Type B pancreatic cell (in vitro differentiated cells): ENCODE data around the gene GPER1. TPM values are rescaled to one million over a fixed set of nuclear protein-coding genes. Genes with fewer than 3 reads are reported as not detected.

Source experiments
- DNase-seq: peaks from one replicate; pipeline ENCODE4 v3.0.0; 2021; ENCODE audit warnings: mixed read lengths; ENCODE audit not compliant: unreplicated experiment; ENCODE audit errors: extremely low spot score
- H3K27ac Mint-ChIP-seq: 2 replicates; pipeline ENCODE4 v1.8.0; 2021; ENCODE audit warnings: mild to moderate bottlenecking, mixed read lengths
- H3K27me3 Mint-ChIP-seq: 2 replicates; pipeline ENCODE4 v1.8.0; 2021; ENCODE audit warnings: mixed read lengths
- H3K36me3 Mint-ChIP-seq: 2 replicates; pipeline ENCODE4 v1.8.0; 2021; ENCODE audit warnings: mixed read lengths
- H3K4me1 Mint-ChIP-seq: one replicate; pipeline ENCODE4 v1.8.0; 2021; ENCODE audit warnings: mixed read lengths; ENCODE audit not compliant: unreplicated experiment
- H3K4me3 Mint-ChIP-seq: 2 replicates; pipeline ENCODE4 v1.8.0; 2021; ENCODE audit warnings: mild to moderate bottlenecking, mixed read lengths
- H3K9me3 Mint-ChIP-seq: 2 replicates; pipeline ENCODE4 v1.8.0; 2021; ENCODE audit warnings: mixed read lengths
- total RNA-seq: library from RNA; stranded (reverse); gene quantifications from 2 replicates; pipeline ENCODE4 v1.2.1, GENCODE V29; 2021; ENCODE audit warnings: low replicate concordance
- TF ChIP-seq, protein P1 (sequence below): fragments of 200-600 bp; sonication (generic); conservative IDR thresholded peaks from 2 replicates; pipeline ENCODE4 v1.5.0; 2021; ENCODE audit warnings: antibody characterized with exemption, mild to moderate bottlenecking

The GPER1 gene
- total RNA-seq, 1 donor from 2014 or later, result 5.0 TPM

DNA sequence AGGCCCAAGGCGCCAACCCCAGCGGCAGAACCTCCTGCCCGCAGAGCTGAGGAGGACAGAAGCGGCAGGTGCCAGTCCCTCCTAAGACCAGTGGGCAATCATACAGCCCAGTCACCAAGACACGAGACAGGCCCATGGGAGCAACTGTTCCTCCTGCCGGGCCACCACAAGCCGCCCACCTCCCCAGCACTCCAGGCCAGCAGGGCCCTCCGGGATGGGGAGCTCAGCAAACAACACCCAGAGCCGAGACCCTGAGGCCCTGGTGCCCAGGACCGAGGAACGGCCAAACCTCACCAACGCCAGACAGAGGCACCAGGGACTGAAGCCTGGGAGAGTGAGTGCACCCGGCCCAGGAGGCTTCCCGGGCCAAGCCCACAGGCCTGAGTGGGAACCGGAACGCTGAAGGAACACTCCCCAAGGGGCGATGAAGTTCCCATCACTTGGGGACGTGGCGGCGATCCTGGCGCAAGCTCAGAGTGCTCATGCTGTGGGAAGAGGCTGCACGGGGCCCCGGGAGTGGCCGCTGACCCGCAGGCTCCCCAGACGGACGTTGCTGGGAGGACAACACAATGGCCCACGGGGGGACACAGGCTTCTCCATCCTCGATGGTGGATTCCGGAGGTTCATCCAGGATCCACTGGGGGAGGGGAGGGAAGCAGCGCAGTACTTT, 35.1 kb downstream of the GPER1 start:
- H3K4me1 Mint-ChIP-seq, result peaks cover 8% of the 10 kb centered on the region
- H3K36me3 Mint-ChIP-seq, result peaks cover 5% of the 10 kb centered on the region
- DNase-seq, result no peak
- TF ChIP-seq, protein P1, sequence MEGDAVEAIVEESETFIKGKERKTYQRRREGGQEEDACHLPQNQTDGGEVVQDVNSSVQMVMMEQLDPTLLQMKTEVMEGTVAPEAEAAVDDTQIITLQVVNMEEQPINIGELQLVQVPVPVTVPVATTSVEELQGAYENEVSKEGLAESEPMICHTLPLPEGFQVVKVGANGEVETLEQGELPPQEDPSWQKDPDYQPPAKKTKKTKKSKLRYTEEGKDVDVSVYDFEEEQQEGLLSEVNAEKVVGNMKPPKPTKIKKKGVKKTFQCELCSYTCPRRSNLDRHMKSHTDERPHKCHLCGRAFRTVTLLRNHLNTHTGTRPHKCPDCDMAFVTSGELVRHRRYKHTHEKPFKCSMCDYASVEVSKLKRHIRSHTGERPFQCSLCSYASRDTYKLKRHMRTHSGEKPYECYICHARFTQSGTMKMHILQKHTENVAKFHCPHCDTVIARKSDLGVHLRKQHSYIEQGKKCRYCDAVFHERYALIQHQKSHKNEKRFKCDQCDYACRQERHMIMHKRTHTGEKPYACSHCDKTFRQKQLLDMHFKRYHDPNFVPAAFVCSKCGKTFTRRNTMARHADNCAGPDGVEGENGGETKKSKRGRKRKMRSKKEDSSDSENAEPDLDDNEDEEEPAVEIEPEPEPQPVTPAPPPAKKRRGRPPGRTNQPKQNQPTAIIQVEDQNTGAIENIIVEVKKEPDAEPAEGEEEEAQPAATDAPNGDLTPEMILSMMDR, result no peak
- no peak overlapping the region for H3K4me3 Mint-ChIP-seq
- H3K27ac Mint-ChIP-seq, result no peak overlapping the region
- H3K9me3 Mint-ChIP-seq, result no peaks in the 10 kb centered on the region
- no peaks in the 10 kb centered on the region for H3K27me3 Mint-ChIP-seq

DNA sequence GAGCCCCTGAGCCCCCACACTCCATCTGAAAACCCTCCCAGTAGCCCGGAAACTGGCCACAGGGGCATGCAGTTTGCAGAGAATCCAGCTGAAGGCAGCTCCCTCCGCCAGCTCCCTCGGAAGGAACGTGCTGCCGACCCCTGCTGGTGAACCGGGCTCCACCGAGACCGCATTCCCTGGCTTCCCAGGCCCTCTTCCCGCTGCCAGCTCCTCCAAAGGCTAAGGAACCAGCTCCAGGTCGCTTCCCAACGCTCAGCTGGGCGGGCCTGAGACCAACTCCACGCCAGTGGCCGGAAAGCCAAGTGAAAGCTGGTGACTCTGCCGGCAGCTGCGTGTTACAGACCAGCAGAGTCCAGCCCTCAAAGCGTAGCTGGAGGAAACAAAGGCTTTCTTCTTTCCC, 35.8 kb downstream of the GPER1 start:
- Mint-ChIP-seq H3K27ac (no peak overlapping the region), H3K4me1 (peaks cover 8% of the 10 kb centered on the region), H3K27me3 (no peaks in the 10 kb centered on the region), H3K36me3 (peaks cover 5% of the 10 kb centered on the region), H3K4me3 (no peak overlapping the region), H3K9me3 (no peaks in the 10 kb centered on the region)
- DNase-seq, result peak; percentile 75
- TF ChIP-seq, protein P1, result peak; percentile 77

DNA sequence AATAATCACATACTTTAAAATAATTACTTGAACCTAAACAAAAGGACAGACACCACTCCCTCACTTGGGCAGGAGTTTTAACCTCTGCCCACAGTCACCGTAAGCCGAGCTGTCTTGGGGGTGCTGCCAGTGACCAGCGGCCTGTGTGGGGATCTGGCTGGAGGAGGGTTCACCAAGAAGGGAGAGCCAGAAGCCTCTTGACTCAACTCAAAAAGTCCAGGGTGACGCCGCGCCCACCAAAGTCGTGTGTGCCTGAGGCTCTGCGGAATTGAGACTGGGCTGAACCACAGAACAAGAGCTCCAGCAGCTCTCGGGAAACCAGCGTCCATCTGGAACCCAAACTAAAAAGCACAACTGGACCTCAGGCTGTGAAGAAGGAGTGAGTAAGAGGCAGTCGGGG, 36.3 kb downstream of the GPER1 start:
- peaks cover 8% of the 10 kb centered on the region for H3K4me1 Mint-ChIP-seq
- H3K4me3 Mint-ChIP-seq, result no peak overlapping the region
- TF ChIP-seq, protein P1, result no peak
- no peaks in the 10 kb centered on the region for H3K27me3 Mint-ChIP-seq
- no peak for DNase-seq
- no peaks in the 10 kb centered on the region for H3K9me3 Mint-ChIP-seq
- H3K27ac Mint-ChIP-seq, result no peak overlapping the region
- H3K36me3 Mint-ChIP-seq, result peaks cover 5% of the 10 kb centered on the region

DNA sequence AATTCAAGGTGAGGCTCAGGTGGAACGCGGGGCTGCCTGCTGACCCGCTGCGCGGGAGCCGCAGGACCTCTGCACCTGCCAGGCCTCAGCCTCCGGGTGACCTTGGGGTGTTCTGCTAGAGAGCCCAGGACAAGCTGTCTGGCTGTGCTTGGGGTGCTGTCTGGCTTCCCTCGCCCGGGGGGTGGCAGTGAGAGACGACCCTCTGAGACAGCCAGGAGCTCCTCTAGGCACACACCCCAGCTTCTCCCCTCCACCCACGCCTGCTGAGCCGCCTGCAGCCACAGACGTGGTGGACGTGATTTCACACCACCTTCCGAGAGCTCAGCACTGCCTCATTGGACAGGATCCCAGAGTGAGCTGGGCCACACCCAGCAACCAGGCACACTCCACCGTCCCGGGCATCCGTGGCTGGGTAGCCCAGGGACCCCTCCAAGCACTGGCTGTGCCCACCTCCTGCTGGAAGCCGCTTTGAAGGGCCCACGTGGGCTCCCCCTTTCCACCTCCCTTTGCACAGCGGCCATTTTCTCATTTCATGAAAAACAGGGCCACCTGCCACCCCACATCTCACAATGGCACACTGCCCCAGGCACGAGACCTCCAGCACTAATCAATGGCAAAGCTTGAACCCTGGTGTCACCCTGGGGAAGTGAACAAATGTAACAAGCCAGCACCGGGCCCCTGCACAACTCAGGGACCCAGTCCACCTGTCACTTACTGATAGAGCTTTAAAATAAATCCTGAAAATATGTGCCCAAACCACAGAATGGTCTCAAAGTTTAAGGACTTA, 37.1 kb downstream of the GPER1 start:
- Mint-ChIP-seq H3K4me1 (peaks cover 8% of the 10 kb centered on the region), H3K36me3 (peaks cover 10% of the 10 kb centered on the region), H3K4me3 (no peak overlapping the region), H3K9me3 (no peaks in the 10 kb centered on the region), H3K27ac (no peak overlapping the region), H3K27me3 (no peaks in the 10 kb centered on the region)
- no peak for DNase-seq
- TF ChIP-seq, protein P1, result no peak

DNA sequence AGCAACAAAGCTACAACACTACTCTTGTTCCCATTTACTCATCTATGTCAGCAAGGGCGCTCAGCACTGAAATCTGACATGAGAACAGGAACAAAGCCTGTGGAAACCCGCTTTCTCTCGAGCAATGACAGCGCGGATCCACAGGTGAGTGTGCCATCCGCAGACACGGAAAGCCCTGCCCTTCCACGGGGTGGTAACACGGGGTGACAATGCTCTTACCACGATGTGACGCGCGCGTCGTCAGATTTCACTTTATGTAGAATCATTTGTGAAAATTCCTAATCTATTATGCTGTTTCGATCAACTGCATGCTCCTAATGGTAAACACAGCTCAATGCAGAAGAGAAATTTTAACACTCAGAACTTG, 37.7 kb downstream of the GPER1 start:
- Mint-ChIP-seq H3K27ac (no peak overlapping the region), H3K27me3 (no peaks in the 10 kb centered on the region), H3K36me3 (peaks cover 10% of the 10 kb centered on the region), H3K9me3 (no peaks in the 10 kb centered on the region), H3K4me1 (peaks cover 8% of the 10 kb centered on the region), H3K4me3 (no peak overlapping the region)
- TF ChIP-seq, protein P1, result no peak
- no peak for DNase-seq
